Mammary epithelial cell (primary cell): Measurements from ENCODE around the gene PPIB.

ENCODE experiments used
- CTCF ChIP-seq, 2 donors: IDR thresholded peaks in 1 of 2; conservative IDR thresholded peaks in 1 of 2; 2 replicates each; pipeline ENCODE4 v1.5.1; 2011 to 2012; ENCODE audit warnings: inconsistent platforms in 2 of 2, low read length in 2 of 2, mild to moderate bottlenecking in 2 of 2, control low read depth in 1 of 2, low read depth in 1 of 2; ENCODE audit not compliant: insufficient read depth in 1 of 2; ENCODE audit errors: extremely low read depth in 1 of 2
- EZH2 ChIP-seq: IDR thresholded peaks from 2 replicates; pipeline ENCODE4 v1.6.1; 2012; ENCODE audit warnings: low read length, inconsistent platforms, borderline replicate concordance

GRCh38 chr15:64125978-64126377, 36.8 kb downstream of the PPIB start:
- TF ChIP-seq CTCF (conservative IDR thresholded peaks at IDR 0.05 in 1 of 2, IDR thresholded peaks at IDR 0.05 in 1 of 2; ENCODE audit: extremely low read depth in 1 of 2, insufficient read depth in 1 of 2, low read depth in 1 of 2, low read length in 2 of 2) (no peak), EZH2 (no peak)
